SK-N-SH treated with all-trans-retinoic acid at 6 μM for 48 hours (cell line): Measurements from ENCODE around the gene OR10J4.

Source experiments
- ATAC-seq: fragments of 200-7000 bp; cut with Tn5 transposase; 3 replicates; pipeline ENCODE4 v1.9.1; 2020; ENCODE audit warnings: mild to moderate bottlenecking, moderate library complexity
- ARNTL ChIP-seq: fragments of 450-650 bp; formaldehyde crosslinking; IDR thresholded peaks from 2 replicates; pipeline ENCODE4 v1.5.0; 2020; ENCODE audit warnings: low read depth, mild to moderate bottlenecking, moderate library complexity, borderline replicate concordance
- BACH2 ChIP-seq: fragments of 250-450 bp; sonication (Bioruptor Pico); IDR thresholded peaks from 2 replicates; pipeline ENCODE4 v1.9.0; 2021; ENCODE audit warnings: mild to moderate bottlenecking, borderline replicate concordance
- CREB5 ChIP-seq: fragments of 250-450 bp; sonication (Bioruptor Pico); IDR thresholded peaks from 2 replicates; pipeline ENCODE4 v1.5.1; 2020; ENCODE audit warnings: low read depth, mild to moderate bottlenecking, moderate library complexity
- CSDC2 ChIP-seq: fragments of 250-450 bp; sonication (Bioruptor Pico); IDR thresholded peaks from 2 replicates; pipeline ENCODE4 v1.5.0; 2020; ENCODE audit warnings: mild to moderate bottlenecking, moderate library complexity
- ESRRG ChIP-seq: fragments of 250-450 bp; sonication (Bioruptor Pico); IDR thresholded peaks from 2 replicates; pipeline ENCODE4 v1.6.1; 2021; ENCODE audit warnings: mild to moderate bottlenecking
- GLIS3 ChIP-seq: fragments of 250-450 bp; sonication (Bioruptor Pico); IDR thresholded peaks from 2 replicates; pipeline ENCODE4 v1.5.0; 2020; ENCODE audit warnings: mild to moderate bottlenecking, moderate library complexity
- ISL1 ChIP-seq: fragments of 250-450 bp; sonication (Bioruptor Pico); IDR thresholded peaks from 2 replicates; pipeline ENCODE4 v2.1.2; 2022; ENCODE audit warnings: mild to moderate bottlenecking, moderate library complexity
- OSR1 ChIP-seq: fragments of 250-450 bp; sonication (Bioruptor Pico); IDR thresholded peaks from 2 replicates; pipeline ENCODE4 v1.8.0; 2022; ENCODE audit warnings: moderate library complexity, mild to moderate bottlenecking, inconsistent platforms
- POU6F1 ChIP-seq: fragments of 250-450 bp; sonication (Bioruptor Pico); IDR thresholded peaks from 2 replicates; pipeline ENCODE4 v1.8.0; 2021; ENCODE audit warnings: low read depth, mild to moderate bottlenecking, moderate library complexity, borderline replicate concordance
- PPARA ChIP-seq: fragments of 250-450 bp; sonication (Bioruptor Pico); IDR thresholded peaks from 2 replicates; pipeline ENCODE4 v1.5.0; 2020; ENCODE audit warnings: mild to moderate bottlenecking, borderline replicate concordance
- RARB ChIP-seq: fragments of 250-450 bp; sonication (Bioruptor Pico); IDR thresholded peaks from 2 replicates; pipeline ENCODE4 v1.8.0; 2021; ENCODE audit warnings: mild to moderate bottlenecking, moderate library complexity
- SNAI2 ChIP-seq: fragments of 250-450 bp; sonication (Bioruptor Pico); IDR thresholded peaks from 2 replicates; pipeline ENCODE4 v1.5.0; 2020; ENCODE audit warnings: mild to moderate bottlenecking, moderate library complexity
- TSHZ2 ChIP-seq: fragments of 250-450 bp; sonication (Bioruptor Pico); IDR thresholded peaks from 2 replicates; pipeline ENCODE4 v1.5.0; 2020; ENCODE audit warnings: mild to moderate bottlenecking, moderate library complexity
- ZC3H10 ChIP-seq: fragments of 250-450 bp; sonication (Bioruptor Pico); IDR thresholded peaks from 2 replicates; pipeline ENCODE4 v1.5.1; 2021; ENCODE audit warnings: mild to moderate bottlenecking, moderate library complexity
- ZFP3 ChIP-seq: fragments of 250-450 bp; sonication (Bioruptor Pico); IDR thresholded peaks from 2 replicates; pipeline ENCODE4 v1.5.0; 2020; ENCODE audit warnings: mild to moderate bottlenecking, moderate library complexity
- ZFP30 ChIP-seq: fragments of 450-650 bp; formaldehyde crosslinking; IDR thresholded peaks from 2 replicates; pipeline ENCODE4 v1.5.0; 2022; ENCODE audit warnings: mild to moderate bottlenecking, moderate library complexity
- ZNF565 ChIP-seq: fragments of 450-650 bp; formaldehyde crosslinking; conservative IDR thresholded peaks from 2 replicates; pipeline ENCODE4 v1.5.0; 2020; ENCODE audit warnings: low read depth, mild to moderate bottlenecking, moderate library complexity
- ZNF70 ChIP-seq: fragments of 450-650 bp; formaldehyde crosslinking; IDR thresholded peaks from 2 replicates; pipeline ENCODE4 v1.5.0; 2020; ENCODE audit warnings: mild to moderate bottlenecking, moderate library complexity
- TF ChIP-seq, protein P1 (sequence below): fragments of 250-450 bp; sonication (Bioruptor Pico); IDR thresholded peaks from 2 replicates; pipeline ENCODE4 v1.8.0; 2020; ENCODE audit warnings: mild to moderate bottlenecking, moderate library complexity, borderline replicate concordance
- TF ChIP-seq, protein P2 (sequence below): fragments of 250-450 bp; sonication (Bioruptor Pico); IDR thresholded peaks from 2 replicates; pipeline ENCODE4 v1.5.1; 2021; ENCODE audit warnings: mild to moderate bottlenecking, moderate library complexity

The OR10J4 gene

GRCh38 chr1:159442428-159442827, 10.4 kb downstream of the OR10J4 start:
- no peak for ATAC-seq
- TF ChIP-seq TSHZ2 (CRISPR knock-in tag) (no peak), CREB5 (CRISPR knock-in tag) (no peak), ARNTL (CRISPR knock-in tag) (no peak), ZFP30 (no peak), PPARA (CRISPR knock-in tag) (no peak)

GRCh38 chr1:159443066-159443750, 11.2 kb downstream of the OR10J4 start:
- no peak for ATAC-seq
- TF ChIP-seq CSDC2, result no peak
- TF ChIP-seq, protein P1, sequence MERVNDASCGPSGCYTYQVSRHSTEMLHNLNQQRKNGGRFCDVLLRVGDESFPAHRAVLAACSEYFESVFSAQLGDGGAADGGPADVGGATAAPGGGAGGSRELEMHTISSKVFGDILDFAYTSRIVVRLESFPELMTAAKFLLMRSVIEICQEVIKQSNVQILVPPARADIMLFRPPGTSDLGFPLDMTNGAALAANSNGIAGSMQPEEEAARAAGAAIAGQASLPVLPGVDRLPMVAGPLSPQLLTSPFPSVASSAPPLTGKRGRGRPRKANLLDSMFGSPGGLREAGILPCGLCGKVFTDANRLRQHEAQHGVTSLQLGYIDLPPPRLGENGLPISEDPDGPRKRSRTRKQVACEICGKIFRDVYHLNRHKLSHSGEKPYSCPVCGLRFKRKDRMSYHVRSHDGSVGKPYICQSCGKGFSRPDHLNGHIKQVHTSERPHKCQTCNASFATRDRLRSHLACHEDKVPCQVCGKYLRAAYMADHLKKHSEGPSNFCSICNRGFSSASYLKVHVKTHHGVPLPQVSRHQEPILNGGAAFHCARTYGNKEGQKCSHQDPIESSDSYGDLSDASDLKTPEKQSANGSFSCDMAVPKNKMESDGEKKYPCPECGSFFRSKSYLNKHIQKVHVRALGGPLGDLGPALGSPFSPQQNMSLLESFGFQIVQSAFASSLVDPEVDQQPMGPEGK (CRISPR knock-in tag), result no peak
- TF ChIP-seq, protein P2, sequence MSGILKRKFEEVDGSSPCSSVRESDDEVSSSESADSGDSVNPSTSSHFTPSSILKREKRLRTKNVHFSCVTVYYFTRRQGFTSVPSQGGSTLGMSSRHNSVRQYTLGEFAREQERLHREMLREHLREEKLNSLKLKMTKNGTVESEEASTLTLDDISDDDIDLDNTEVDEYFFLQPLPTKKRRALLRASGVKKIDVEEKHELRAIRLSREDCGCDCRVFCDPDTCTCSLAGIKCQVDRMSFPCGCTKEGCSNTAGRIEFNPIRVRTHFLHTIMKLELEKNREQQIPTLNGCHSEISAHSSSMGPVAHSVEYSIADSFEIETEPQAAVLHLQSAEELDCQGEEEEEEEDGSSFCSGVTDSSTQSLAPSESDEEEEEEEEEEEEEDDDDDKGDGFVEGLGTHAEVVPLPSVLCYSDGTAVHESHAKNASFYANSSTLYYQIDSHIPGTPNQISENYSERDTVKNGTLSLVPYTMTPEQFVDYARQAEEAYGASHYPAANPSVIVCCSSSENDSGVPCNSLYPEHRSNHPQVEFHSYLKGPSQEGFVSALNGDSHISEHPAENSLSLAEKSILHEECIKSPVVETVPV (CRISPR knock-in tag), result no peak
- TF ChIP-seq, all 23 proteins: peak for 0

DNA sequence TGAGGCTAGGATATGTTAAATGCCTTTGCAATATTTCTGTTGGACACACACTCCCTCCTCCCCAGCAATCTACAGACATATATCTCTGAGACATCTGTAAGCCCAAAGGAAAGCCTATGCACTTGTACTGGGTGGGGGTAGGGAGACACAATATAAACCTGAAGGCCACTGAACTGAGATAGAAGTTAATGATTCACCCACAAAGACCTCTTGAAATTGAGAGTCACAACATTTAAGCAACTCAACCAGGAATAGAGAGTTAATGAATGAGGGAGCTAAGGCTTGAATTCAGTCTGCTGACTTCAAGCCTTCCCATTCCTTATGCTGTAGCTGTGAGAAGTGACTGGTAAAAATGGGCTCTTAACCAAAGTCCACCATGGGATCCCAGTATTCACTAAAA, 12.5 kb downstream of the OR10J4 start:
- TF ChIP-seq ZNF70, result no peak
- no peak for TF ChIP-seq ESRRG (CRISPR knock-in tag)
- no peak for TF ChIP-seq CSDC2
- TF ChIP-seq TSHZ2 (CRISPR knock-in tag), result no peak
- no peak for TF ChIP-seq PPARA (CRISPR knock-in tag)
- no peak for TF ChIP-seq BACH2 (CRISPR knock-in tag)
- no peak for TF ChIP-seq POU6F1 (CRISPR knock-in tag)
- TF ChIP-seq, protein P1 (CRISPR knock-in tag), result no peak
- no peak for TF ChIP-seq ZFP3 (CRISPR knock-in tag)
- no peak for TF ChIP-seq ISL1 (CRISPR knock-in tag)
- TF ChIP-seq SNAI2 (CRISPR knock-in tag), result no peak
- no peak for TF ChIP-seq ZC3H10 (CRISPR knock-in tag)
- no peak for TF ChIP-seq GLIS3 (CRISPR knock-in tag)
- TF ChIP-seq ZNF565 (CRISPR knock-in tag), result no peak
- TF ChIP-seq, protein P2 (CRISPR knock-in tag), result no peak
- TF ChIP-seq RARB (CRISPR knock-in tag), result no peak
- TF ChIP-seq ARNTL (CRISPR knock-in tag), result no peak
- TF ChIP-seq OSR1 (CRISPR knock-in tag), result no peak
- ATAC-seq, result no peak
